Measurements from ENCODE around the gene CDC5L. TPM values are rescaled to one million over a fixed set of nuclear protein-coding genes. Genes with fewer than 3 reads are reported as not detected.

CDC5L gene
- total RNA-seq, 1 donor from 2014 or later, result 18.2 TPM

GRCh38 chr6:44497807-44498206, 110.3 kb downstream of the CDC5L start:
- no peak overlapping the region for H3K27ac Mint-ChIP-seq (ENCODE audit: unreplicated experiment)
- peaks cover 11% of the 10 kb centered on the region for H3K9me3 Mint-ChIP-seq (ENCODE audit: unreplicated experiment)
- peaks cover 3% of the 10 kb centered on the region for H3K4me1 Mint-ChIP-seq (ENCODE audit: low read depth, unreplicated experiment)
- DNase-seq (ENCODE audit: low read depth) (no peak), FAIRE-seq (no peak)
- no peak overlapping the region for H3K4me3 Mint-ChIP-seq (ENCODE audit: unreplicated experiment)
- H2AFZ ChIP-seq (ENCODE audit: low read depth, low read length), result no peak overlapping the region
- H3K27me3 Mint-ChIP-seq (ENCODE audit: low read depth, unreplicated experiment), result peaks cover 14% of the 10 kb centered on the region
- no peak overlapping the region for H3K4me2 ChIP-seq (ENCODE audit: low read length)
- peaks cover 3% of the 10 kb centered on the region for H3K9me3 ChIP-seq (ENCODE audit: insufficient read depth, low read depth, low read length)
- peaks cover 4% of the 10 kb centered on the region for H3K36me3 Mint-ChIP-seq (ENCODE audit: low read depth, unreplicated experiment)
- no peaks in the 10 kb centered on the region for H4K20me1 ChIP-seq (ENCODE audit: insufficient read depth, low read length)
- H3K36me3 ChIP-seq (ENCODE audit: insufficient read depth, low read length), result no peaks in the 10 kb centered on the region
- no peak overlapping the region for H3K9ac ChIP-seq (ENCODE audit: low read length)
- TF ChIP-seq EZH2 (IDR thresholded peaks at IDR 0.05; ENCODE audit: insufficient read depth, low read length) (no peak), CTCF (IDR thresholded peaks at IDR 0.05; ENCODE audit: insufficient read depth, low read depth, low read length) (no peak)
- no peaks in the 10 kb centered on the region for H3K79me2 ChIP-seq (ENCODE audit: insufficient read depth, low read length)
- H3K4me3 ChIP-seq (ENCODE audit: insufficient read depth, low read depth, low read length), result no peak overlapping the region
- no peak overlapping the region for H3K27ac ChIP-seq (ENCODE audit: low read depth, low read length)
- peaks cover 21% of the 10 kb centered on the region for H3K4me1 ChIP-seq (ENCODE audit: insufficient read depth, low read length)
- H3K27me3 ChIP-seq (ENCODE audit: insufficient read depth, low read length), result peaks cover 14% of the 10 kb centered on the region

- Mint-ChIP-seq H3K36me3 (ENCODE audit: low read depth, unreplicated experiment) (peaks cover under 1% of the 10 kb centered on the region), H3K4me3 (ENCODE audit: unreplicated experiment) (no peak overlapping the region), H3K27ac (ENCODE audit: unreplicated experiment) (no peak overlapping the region), H3K4me1 (ENCODE audit: low read depth, unreplicated experiment) (peaks cover 3% of the 10 kb centered on the region), H3K9me3 (ENCODE audit: unreplicated experiment) (peaks cover 9% of the 10 kb centered on the region), H3K27me3 (ENCODE audit: low read depth, unreplicated experiment) (peaks cover 14% of the 10 kb centered on the region)
- no peak for TF ChIP-seq EZH2 (IDR thresholded peaks at IDR 0.05; ENCODE audit: insufficient read depth, low read length)
- FAIRE-seq (no peak), DNase-seq (ENCODE audit: low read depth) (no peak)
- Histone ChIP-seq H3K79me2 (ENCODE audit: insufficient read depth, low read length) (no peaks in the 10 kb centered on the region), H4K20me1 (ENCODE audit: insufficient read depth, low read length) (no peaks in the 10 kb centered on the region), H3K27me3 (ENCODE audit: insufficient read depth, low read length) (peaks cover 17% of the 10 kb centered on the region), H3K4me2 (ENCODE audit: low read length) (no peak overlapping the region), H2AFZ (ENCODE audit: low read depth, low read length) (no peak overlapping the region), H3K9me3 (ENCODE audit: insufficient read depth, low read depth, low read length) (peaks cover 3% of the 10 kb centered on the region), H3K27ac (ENCODE audit: low read depth, low read length) (no peak overlapping the region), H3K36me3 (ENCODE audit: insufficient read depth, low read length) (no peaks in the 10 kb centered on the region), H3K9ac (ENCODE audit: low read length) (no peak overlapping the region), H3K4me3 (ENCODE audit: insufficient read depth, low read depth, low read length) (no peak overlapping the region), H3K4me1 (ENCODE audit: insufficient read depth, low read length) (peaks cover 16% of the 10 kb centered on the region)
Measured at GRCh38 chr6:44498436-44498835, 110.9 kb downstream of the CDC5L start.

GRCh38 chr6:44499609-44500008, 112.1 kb downstream of the CDC5L start:
- DNase-seq (ENCODE audit: low read depth), result no peak
- no peak overlapping the region for H3K4me3 ChIP-seq (ENCODE audit: insufficient read depth, low read depth, low read length)
- Mint-ChIP-seq H3K9me3 (ENCODE audit: unreplicated experiment) (peaks cover 9% of the 10 kb centered on the region), H3K36me3 (ENCODE audit: low read depth, unreplicated experiment) (no peaks in the 10 kb centered on the region), H3K4me1 (ENCODE audit: low read depth, unreplicated experiment) (peaks cover 1% of the 10 kb centered on the region), H3K4me3 (ENCODE audit: unreplicated experiment) (no peak overlapping the region), H3K27ac (ENCODE audit: unreplicated experiment) (no peak overlapping the region), H3K27me3 (ENCODE audit: low read depth, unreplicated experiment) (peaks cover 14% of the 10 kb centered on the region)
- H4K20me1 ChIP-seq (ENCODE audit: insufficient read depth, low read length), result no peaks in the 10 kb centered on the region
- H3K36me3 ChIP-seq (ENCODE audit: insufficient read depth, low read length), result no peaks in the 10 kb centered on the region
- H3K79me2 ChIP-seq (ENCODE audit: insufficient read depth, low read length), result no peaks in the 10 kb centered on the region
- no peak overlapping the region for H2AFZ ChIP-seq (ENCODE audit: low read depth, low read length)
- H3K27ac ChIP-seq (ENCODE audit: low read depth, low read length), result no peak overlapping the region
- peaks cover 5% of the 10 kb centered on the region for H3K4me1 ChIP-seq (ENCODE audit: insufficient read depth, low read length)
- H3K4me2 ChIP-seq (ENCODE audit: low read length), result no peak overlapping the region
- H3K9me3 ChIP-seq (ENCODE audit: insufficient read depth, low read depth, low read length), result peaks cover 3% of the 10 kb centered on the region
- peaks cover 17% of the 10 kb centered on the region for H3K27me3 ChIP-seq (ENCODE audit: insufficient read depth, low read length)
- no peak for FAIRE-seq
- TF ChIP-seq CTCF (IDR thresholded peaks at IDR 0.05; ENCODE audit: insufficient read depth, low read depth, low read length), result no peak
- TF ChIP-seq EZH2 (IDR thresholded peaks at IDR 0.05; ENCODE audit: insufficient read depth, low read length), result no peak
- H3K9ac ChIP-seq (ENCODE audit: low read length), result no peak overlapping the region

Small RNA genes lying within 50 kb of the gene (microRNA-seq; reads per million reads assigned to microRNA genes)
- not detected for gene MIR4642

Other genes with a start within 250 kb of the CDC5L start
- not detected in 2 replicates for gene CAPN11, start 228.9 kb upstream of the CDC5L start, total RNA-seq
- not detected in 2 replicates for gene MYMX, start 170.8 kb upstream of the CDC5L start, total RNA-seq
- 14.8 and 15.3 TPM in 2 replicates for gene SLC29A1, start 164.1 kb upstream of the CDC5L start, total RNA-seq
- gene HSP90AB1, start 140.6 kb upstream of the CDC5L start, total RNA-seq, result 859 and 914 TPM in 2 replicates
- 61.8 and 66.6 TPM in 2 replicates for gene SLC35B2, start 130.2 kb upstream of the CDC5L start, total RNA-seq
- gene NFKBIE, start 122.2 kb upstream of the CDC5L start, total RNA-seq, result 10.1 and 11.0 TPM in 2 replicates
- gene TMEM151B, start 117.3 kb upstream of the CDC5L start, total RNA-seq, result 0.07 and 0.09 TPM in 2 replicates
- gene AARS2, start 74.4 kb upstream of the CDC5L start, total RNA-seq, result 10.9 and 12.3 TPM in 2 replicates
- gene SPATS1, start 45.1 kb upstream of the CDC5L start, total RNA-seq, result not detected in 2 replicates